Measurements from ENCODE around the gene PEPD.

Gene PEPD

DNA sequence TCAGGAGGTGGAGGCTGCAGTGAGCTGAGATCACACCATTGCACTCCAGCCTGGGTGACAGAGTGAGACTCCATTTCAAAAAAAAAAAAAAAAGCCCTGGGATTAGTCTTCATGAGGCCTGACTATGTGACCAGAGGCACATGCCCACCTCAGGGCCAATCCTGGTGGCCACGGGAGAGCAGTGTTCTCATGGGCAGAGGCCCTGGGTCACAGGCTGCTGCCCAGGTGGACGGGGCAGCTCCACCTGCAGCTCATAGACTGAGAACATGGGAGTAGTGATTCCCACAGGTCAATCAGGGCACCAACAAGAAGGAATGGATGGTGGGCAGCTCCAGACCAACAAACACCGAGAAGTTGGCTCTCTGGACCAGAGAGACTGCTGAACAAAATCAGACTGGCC is 26.1 kb upstream of the PEPD start:
- TF ChIP-seq SIN3A (IDR thresholded peaks at IDR 0.05; ENCODE audit: borderline replicate concordance, insufficient read depth, low read length) (no peak), POLR2AphosphoS5 (IDR thresholded peaks at IDR 0.05; ENCODE audit: low read depth, low read length) (no peak), TAF1 (IDR thresholded peaks at IDR 0.05; ENCODE audit: borderline replicate concordance, insufficient read depth, low read length) (no peak), FOXP2 (optimal IDR thresholded peaks at IDR 0.05; ENCODE audit: borderline replicate concordance, extremely low read depth, extremely low read length, insufficient read depth) (no peak)
- TF ChIP-seq, protein P1, sequence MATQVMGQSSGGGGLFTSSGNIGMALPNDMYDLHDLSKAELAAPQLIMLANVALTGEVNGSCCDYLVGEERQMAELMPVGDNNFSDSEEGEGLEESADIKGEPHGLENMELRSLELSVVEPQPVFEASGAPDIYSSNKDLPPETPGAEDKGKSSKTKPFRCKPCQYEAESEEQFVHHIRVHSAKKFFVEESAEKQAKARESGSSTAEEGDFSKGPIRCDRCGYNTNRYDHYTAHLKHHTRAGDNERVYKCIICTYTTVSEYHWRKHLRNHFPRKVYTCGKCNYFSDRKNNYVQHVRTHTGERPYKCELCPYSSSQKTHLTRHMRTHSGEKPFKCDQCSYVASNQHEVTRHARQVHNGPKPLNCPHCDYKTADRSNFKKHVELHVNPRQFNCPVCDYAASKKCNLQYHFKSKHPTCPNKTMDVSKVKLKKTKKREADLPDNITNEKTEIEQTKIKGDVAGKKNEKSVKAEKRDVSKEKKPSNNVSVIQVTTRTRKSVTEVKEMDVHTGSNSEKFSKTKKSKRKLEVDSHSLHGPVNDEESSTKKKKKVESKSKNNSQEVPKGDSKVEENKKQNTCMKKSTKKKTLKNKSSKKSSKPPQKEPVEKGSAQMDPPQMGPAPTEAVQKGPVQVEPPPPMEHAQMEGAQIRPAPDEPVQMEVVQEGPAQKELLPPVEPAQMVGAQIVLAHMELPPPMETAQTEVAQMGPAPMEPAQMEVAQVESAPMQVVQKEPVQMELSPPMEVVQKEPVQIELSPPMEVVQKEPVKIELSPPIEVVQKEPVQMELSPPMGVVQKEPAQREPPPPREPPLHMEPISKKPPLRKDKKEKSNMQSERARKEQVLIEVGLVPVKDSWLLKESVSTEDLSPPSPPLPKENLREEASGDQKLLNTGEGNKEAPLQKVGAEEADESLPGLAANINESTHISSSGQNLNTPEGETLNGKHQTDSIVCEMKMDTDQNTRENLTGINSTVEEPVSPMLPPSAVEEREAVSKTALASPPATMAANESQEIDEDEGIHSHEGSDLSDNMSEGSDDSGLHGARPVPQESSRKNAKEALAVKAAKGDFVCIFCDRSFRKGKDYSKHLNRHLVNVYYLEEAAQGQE (IDR thresholded peaks at IDR 0.05; ENCODE audit: insufficient read depth in 1 of 2, low read depth in 2 of 2, low read length in 2 of 2) = no peak

DNA sequence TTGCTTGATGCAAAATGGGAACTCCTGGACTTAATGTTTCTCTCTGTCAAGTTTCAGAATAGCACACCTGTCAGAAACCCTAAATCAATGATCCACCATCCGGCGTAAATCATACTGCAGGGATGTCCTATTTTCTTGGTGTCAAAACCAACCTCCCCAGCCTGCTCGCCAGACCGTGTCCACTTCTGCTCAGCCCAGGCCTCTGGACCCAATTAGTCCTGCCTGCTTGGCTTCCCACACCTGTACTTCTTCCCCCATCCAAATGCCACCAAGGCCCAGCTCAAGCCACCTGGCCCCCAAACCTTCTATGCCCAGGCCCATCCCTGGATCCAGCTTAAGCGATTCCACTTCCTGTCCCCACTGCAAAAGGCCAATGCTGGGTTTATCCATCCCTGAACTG is 25.1 kb upstream of the PEPD start:
- TF ChIP-seq SIN3A (IDR thresholded peaks at IDR 0.05; ENCODE audit: borderline replicate concordance, insufficient read depth, low read length) (no peak), TAF1 (IDR thresholded peaks at IDR 0.05; ENCODE audit: borderline replicate concordance, insufficient read depth, low read length) (no peak), FOXP2 (optimal IDR thresholded peaks at IDR 0.05; ENCODE audit: borderline replicate concordance, extremely low read depth, extremely low read length, insufficient read depth) (no peak), POLR2AphosphoS5 (IDR thresholded peaks at IDR 0.05; ENCODE audit: low read depth, low read length) (no peak)
- TF ChIP-seq, protein P1 (IDR thresholded peaks at IDR 0.05; ENCODE audit: insufficient read depth in 1 of 2, low read depth in 2 of 2, low read length in 2 of 2) = no peak

DNA sequence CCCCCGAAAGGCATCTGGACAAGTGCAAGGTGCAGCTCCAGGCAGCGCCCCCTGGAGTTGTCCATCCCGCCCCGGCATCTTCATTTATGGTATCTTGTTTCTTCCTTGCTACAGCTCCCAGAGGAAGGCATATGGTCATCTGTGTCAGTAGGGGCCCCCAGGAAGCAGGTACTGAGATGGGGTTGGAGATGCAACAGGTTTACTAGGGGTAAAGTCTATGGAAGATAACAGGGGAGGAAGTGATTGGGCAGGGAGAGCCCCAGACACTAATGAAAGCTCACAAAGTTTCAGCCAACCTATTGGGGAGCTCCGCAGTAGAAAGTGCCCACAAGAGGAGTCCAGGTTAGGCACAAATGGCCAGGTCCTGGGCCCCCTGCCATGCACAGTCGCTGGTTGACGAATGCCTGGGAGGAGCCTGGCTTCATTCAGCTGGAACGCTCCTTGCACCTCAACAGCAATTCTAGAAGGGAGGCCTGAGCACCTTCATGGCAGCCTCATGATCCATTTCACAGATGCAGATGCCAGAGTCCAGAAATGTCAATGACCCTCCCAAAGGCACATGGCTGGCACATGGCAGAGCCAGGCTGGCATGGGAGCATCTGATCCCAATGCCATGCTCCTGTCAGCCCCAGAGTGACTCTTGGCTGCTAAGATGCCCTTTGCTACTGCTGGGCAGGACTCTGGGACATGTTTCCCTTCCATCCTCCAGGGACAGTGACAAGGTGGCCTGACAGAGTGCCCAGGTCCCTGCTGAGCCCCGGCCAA is 23.8 kb upstream of the PEPD start:
- TF ChIP-seq POLR2AphosphoS5 (IDR thresholded peaks at IDR 0.05; ENCODE audit: low read depth, low read length) (no peak), FOXP2 (optimal IDR thresholded peaks at IDR 0.05; ENCODE audit: borderline replicate concordance, extremely low read depth, extremely low read length, insufficient read depth) (no peak)
- TF ChIP-seq, protein P1 (IDR thresholded peaks at IDR 0.05; ENCODE audit: insufficient read depth in 1 of 2, low read depth in 2 of 2, low read length in 2 of 2) = no peak

DNA sequence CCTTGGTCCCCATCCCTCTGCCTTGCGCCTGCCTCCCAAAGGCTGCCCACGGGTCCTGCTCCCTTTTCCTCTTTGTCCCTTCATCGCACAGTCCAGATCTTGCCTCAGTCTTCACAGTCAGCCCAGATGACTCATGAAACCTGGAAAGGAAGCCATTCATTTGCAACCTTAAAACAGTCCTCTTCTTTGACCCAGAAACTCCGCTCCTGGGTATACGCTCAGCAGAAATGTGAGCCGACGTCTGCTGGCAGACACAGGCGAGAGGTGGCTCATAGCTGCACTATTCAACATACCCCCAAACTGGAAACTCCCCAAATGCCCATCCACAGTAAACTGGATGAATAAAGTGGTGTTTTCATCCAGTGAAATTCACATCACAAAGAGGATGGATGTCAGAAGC is 13.6 kb upstream of the PEPD start:
- TF ChIP-seq POLR2AphosphoS5 (IDR thresholded peaks at IDR 0.05; ENCODE audit: low read depth, low read length) = no peak
- no peak for TF ChIP-seq TAF1 (IDR thresholded peaks at IDR 0.05; ENCODE audit: borderline replicate concordance, insufficient read depth, low read length)
- TF ChIP-seq FOXP2 (optimal IDR thresholded peaks at IDR 0.05; ENCODE audit: borderline replicate concordance, extremely low read depth, extremely low read length, insufficient read depth) = no peak
- no peak for TF ChIP-seq SIN3A (IDR thresholded peaks at IDR 0.05; ENCODE audit: borderline replicate concordance, insufficient read depth, low read length)
- TF ChIP-seq, protein P1 (IDR thresholded peaks at IDR 0.05; ENCODE audit: insufficient read depth in 1 of 2, low read depth in 2 of 2, low read length in 2 of 2) = no peak

Data from PFSK-1 (cell line).